Stimulated activated naive CD8-positive, alpha-beta T cell treated with anti-CD3 and anti-CD28 coated beads, Interleukin-15, amount 100 ng/mL, for 72 hours (primary cell): ENCODE results near the gene AKR1B15.
"Not testable (repeated sequence)": the region's sequence is repeated elsewhere in the genome, so short reads cannot be mapped to it uniquely, and the experiment has no call there.

Experiments
- ATAC-seq: fragments of 150-1000 bp; cut with Tn5 transposase; 2 replicates; pipeline ENCODE4 v1.10.0; 2021; ENCODE audit warnings: mild to moderate bottlenecking, moderate library complexity
- DNase-seq, 2 donors: peaks; one replicate each; pipeline ENCODE4 v3.0.0; 2021 to 2022
- H3K27ac Mint-ChIP-seq, 2 donors: one replicate each; pipeline ENCODE4 v1.8.0; 2022; ENCODE audit warnings: mild to moderate bottlenecking in 2 of 2, mixed read lengths in 2 of 2, moderate library complexity in 2 of 2
- H3K27me3 Mint-ChIP-seq: one replicate; pipeline ENCODE4 v1.8.0; 2022; ENCODE audit warnings: mixed read lengths
- H3K4me1 Mint-ChIP-seq: one replicate; pipeline ENCODE4 v1.8.0; 2022; ENCODE audit warnings: mild to moderate bottlenecking, mixed read lengths
- H3K4me3 Mint-ChIP-seq, 2 donors: one replicate each; pipeline ENCODE4 v1.8.0; 2022; ENCODE audit warnings: mild to moderate bottlenecking in 2 of 2, mixed read lengths in 2 of 2, moderate library complexity in 1 of 2
- H3K9me3 Mint-ChIP-seq, 2 donors: one replicate each; pipeline ENCODE4 v1.8.0; 2022; ENCODE audit warnings: mixed read lengths in 2 of 2

Gene AKR1B15

GRCh38 chr7:134525449-134525848 lies 23.5 kb upstream of the AKR1B15 start:
- not testable (repeated sequence) for H3K4me3 Mint-ChIP-seq, H3K4me1 Mint-ChIP-seq, H3K27ac Mint-ChIP-seq, DNase-seq, ATAC-seq, H3K9me3 Mint-ChIP-seq
- peaks cover 17% of the 10 kb centered on the region for H3K27me3 Mint-ChIP-seq

GRCh38 chr7:134526552-134527248 lies 22.2 kb upstream of the AKR1B15 start:
- not testable (repeated sequence) for H3K9me3 Mint-ChIP-seq, H3K4me3 Mint-ChIP-seq, ATAC-seq, DNase-seq, H3K4me1 Mint-ChIP-seq, H3K27ac Mint-ChIP-seq
- H3K27me3 Mint-ChIP-seq = peaks cover 17% of the 10 kb centered on the region

GRCh38 chr7:134527979-134528371 lies 20.9 kb upstream of the AKR1B15 start:
- Mint-ChIP-seq H3K9me3 (no peaks in the 10 kb centered on the region), H3K27ac (no peak overlapping the region), H3K4me1 (no peaks in the 10 kb centered on the region), H3K4me3 (no peak overlapping the region), H3K27me3 (peaks cover 11% of the 10 kb centered on the region)
- no peak for DNase-seq
- ATAC-seq = no peak

GRCh38 chr7:134528749-134529148 lies 20.2 kb upstream of the AKR1B15 start:
- Mint-ChIP-seq H3K27me3 (peaks cover 11% of the 10 kb centered on the region), H3K4me1 (no peaks in the 10 kb centered on the region), H3K4me3 (no peak overlapping the region), H3K9me3 (no peaks in the 10 kb centered on the region), H3K27ac (no peak overlapping the region)
- no peak for DNase-seq
- no peak for ATAC-seq

GRCh38 chr7:134530460-134530859 lies 18.4 kb upstream of the AKR1B15 start:
- Mint-ChIP-seq H3K4me3 (no peak overlapping the region), H3K27me3 (peaks cover 11% of the 10 kb centered on the region), H3K9me3 (no peaks in the 10 kb centered on the region), H3K27ac (no peak overlapping the region), H3K4me1 (no peaks in the 10 kb centered on the region)
- ATAC-seq = no peak
- DNase-seq = no peak

- H3K27ac Mint-ChIP-seq = no peak overlapping the region
- no peak overlapping the region for H3K4me3 Mint-ChIP-seq
- no peaks in the 10 kb centered on the region for H3K9me3 Mint-ChIP-seq
- H3K4me1 Mint-ChIP-seq = no peaks in the 10 kb centered on the region
- DNase-seq (no peak), ATAC-seq (no peak)
- peaks cover 11% of the 10 kb centered on the region for H3K27me3 Mint-ChIP-seq
Observed at GRCh38 chr7:134532180-134532953, 16.5 kb upstream of the AKR1B15 start.

GRCh38 chr7:134532954-134533218 lies 16.0 kb upstream of the AKR1B15 start:
- Mint-ChIP-seq H3K27ac (peak overlapping the region in 1 of 2 donors; percentile 35), H3K4me1 (no peaks in the 10 kb centered on the region), H3K27me3 (peaks cover 11% of the 10 kb centered on the region), H3K9me3 (no peaks in the 10 kb centered on the region), H3K4me3 (no peak overlapping the region)
- DNase-seq (no peak), ATAC-seq (no peak)

- ATAC-seq (no peak), DNase-seq (no peak)
- Mint-ChIP-seq H3K4me1 (no peaks in the 10 kb centered on the region), H3K4me3 (no peak overlapping the region), H3K9me3 (no peaks in the 10 kb centered on the region), H3K27me3 (peaks cover 8% of the 10 kb centered on the region), H3K27ac (peak overlapping the region in 1 of 2 donors; percentile 35)
Observed at GRCh38 chr7:134533288-134533771, 15.6 kb upstream of the AKR1B15 start.

- no peaks in the 10 kb centered on the region for H3K27me3 Mint-ChIP-seq
- no peaks in the 10 kb centered on the region for H3K9me3 Mint-ChIP-seq
- H3K4me1 Mint-ChIP-seq = no peaks in the 10 kb centered on the region
- ATAC-seq (no peak), DNase-seq (no peak)
- no peak overlapping the region for H3K27ac Mint-ChIP-seq
- no peak overlapping the region for H3K4me3 Mint-ChIP-seq
Observed at GRCh38 chr7:134534633-134535032, 14.3 kb upstream of the AKR1B15 start.

- DNase-seq (no peak), ATAC-seq (no peak)
- H3K4me3 Mint-ChIP-seq = no peak overlapping the region
- H3K9me3 Mint-ChIP-seq = no peaks in the 10 kb centered on the region
- no peaks in the 10 kb centered on the region for H3K4me1 Mint-ChIP-seq
- H3K27ac Mint-ChIP-seq = no peak overlapping the region
- H3K27me3 Mint-ChIP-seq = peaks cover under 1% of the 10 kb centered on the region
Observed at GRCh38 chr7:134535272-134535918, 13.5 kb upstream of the AKR1B15 start.

- Mint-ChIP-seq H3K4me1 (no peaks in the 10 kb centered on the region), H3K9me3 (no peaks in the 10 kb centered on the region), H3K27ac (no peak overlapping the region), H3K4me3 (no peak overlapping the region), H3K27me3 (peaks cover 6% of the 10 kb centered on the region)
- DNase-seq (no peak), ATAC-seq (no peak)
Observed at GRCh38 chr7:134535919-134536299, 13.0 kb upstream of the AKR1B15 start.

GRCh38 chr7:134536558-134536957 lies 12.4 kb upstream of the AKR1B15 start:
- DNase-seq, H3K9me3 Mint-ChIP-seq, H3K4me3 Mint-ChIP-seq, ATAC-seq, H3K27ac Mint-ChIP-seq, H3K4me1 Mint-ChIP-seq: not testable (repeated sequence)
- H3K27me3 Mint-ChIP-seq = peaks cover 10% of the 10 kb centered on the region

GRCh38 chr7:134537273-134537781 lies 11.6 kb upstream of the AKR1B15 start:
- H3K27ac Mint-ChIP-seq, H3K4me3 Mint-ChIP-seq, H3K9me3 Mint-ChIP-seq, H3K4me1 Mint-ChIP-seq, ATAC-seq, DNase-seq: not testable (repeated sequence)
- H3K27me3 Mint-ChIP-seq = peaks cover 12% of the 10 kb centered on the region

- peaks cover 25% of the 10 kb centered on the region for H3K27me3 Mint-ChIP-seq
- ATAC-seq (no peak), DNase-seq (no peak)
- H3K9me3 Mint-ChIP-seq = no peaks in the 10 kb centered on the region
- no peaks in the 10 kb centered on the region for H3K4me1 Mint-ChIP-seq
- no peak overlapping the region for H3K27ac Mint-ChIP-seq
- H3K4me3 Mint-ChIP-seq = no peak overlapping the region
Observed at GRCh38 chr7:134539380-134540004, 9.4 kb upstream of the AKR1B15 start.

- not testable (repeated sequence) for H3K9me3 Mint-ChIP-seq, H3K4me3 Mint-ChIP-seq, ATAC-seq, H3K4me1 Mint-ChIP-seq, H3K27ac Mint-ChIP-seq, DNase-seq
- peaks cover 28% of the 10 kb centered on the region for H3K27me3 Mint-ChIP-seq
Observed at GRCh38 chr7:134541501-134542194, 7.3 kb upstream of the AKR1B15 start.
